T-helper 2 cell treated with Interferon-gamma antibody and Interleukin-4, amounts not matched to agents 100 ng/mL and 5 ng/mL, for 36 hours (primary cell): ENCODE measurements around the gene HP1BP3. TPM values are rescaled to one million over a fixed set of nuclear protein-coding genes. Genes with fewer than 3 reads are reported as not detected.
"Not testable (repeated sequence)": the region's sequence is repeated elsewhere in the genome, so short reads cannot be mapped to it uniquely, and the experiment has no call there.

Experiments used
- intact Hi-C: fragments of 100-400 bp; cut with micrococcal nuclease; formaldehyde crosslinking; loops from one replicate; pipeline ENCODE4 v1.15.1; 2023
- total RNA-seq: library from RNA; stranded (reverse); gene quantifications from 2 replicates; pipeline ENCODE4 v1.2.3, GENCODE V29; 2022

HP1BP3 gene
- total RNA-seq, 1 donor from 2014 or later = 307 TPM

DNA sequence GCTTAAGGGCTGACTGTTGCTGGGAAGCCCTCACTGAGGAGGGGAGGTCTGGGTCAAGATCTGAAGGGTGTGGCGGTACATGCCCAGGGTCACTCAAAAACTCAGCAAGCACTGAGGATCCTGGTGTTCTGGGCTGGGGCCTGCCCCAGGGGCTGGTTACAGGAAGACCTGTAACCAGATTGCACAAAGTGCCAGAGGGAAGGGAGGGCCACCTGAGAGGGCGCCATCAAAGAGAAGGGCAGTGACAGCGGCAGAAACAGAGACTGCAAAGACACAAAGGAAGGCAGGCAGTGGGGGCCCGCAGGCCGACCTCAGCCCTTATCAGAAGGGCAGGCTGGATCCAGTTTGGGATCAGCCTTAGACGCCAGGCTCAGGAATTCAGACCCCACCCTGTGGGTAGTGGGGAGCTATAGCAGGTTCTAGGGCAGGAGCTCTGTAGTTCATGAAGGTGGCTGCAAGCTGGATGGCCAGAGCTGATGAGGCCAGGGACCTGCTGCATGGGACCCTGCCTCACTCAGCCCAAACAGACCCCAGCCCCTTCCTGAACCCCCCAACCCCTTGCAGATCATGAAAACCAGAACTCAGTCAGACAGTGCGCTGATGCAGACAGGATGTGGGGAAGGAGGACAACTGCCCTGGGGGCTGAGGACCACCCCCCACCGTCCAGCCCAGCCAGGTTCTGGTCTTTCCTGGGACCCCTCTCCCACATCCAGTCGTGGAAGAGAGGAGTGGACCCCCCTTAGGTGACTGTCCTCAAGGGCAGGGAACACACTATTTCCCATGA, 58.5 kb downstream of the HP1BP3 start:
- intact Hi-C loops = no loop called here

DNA sequence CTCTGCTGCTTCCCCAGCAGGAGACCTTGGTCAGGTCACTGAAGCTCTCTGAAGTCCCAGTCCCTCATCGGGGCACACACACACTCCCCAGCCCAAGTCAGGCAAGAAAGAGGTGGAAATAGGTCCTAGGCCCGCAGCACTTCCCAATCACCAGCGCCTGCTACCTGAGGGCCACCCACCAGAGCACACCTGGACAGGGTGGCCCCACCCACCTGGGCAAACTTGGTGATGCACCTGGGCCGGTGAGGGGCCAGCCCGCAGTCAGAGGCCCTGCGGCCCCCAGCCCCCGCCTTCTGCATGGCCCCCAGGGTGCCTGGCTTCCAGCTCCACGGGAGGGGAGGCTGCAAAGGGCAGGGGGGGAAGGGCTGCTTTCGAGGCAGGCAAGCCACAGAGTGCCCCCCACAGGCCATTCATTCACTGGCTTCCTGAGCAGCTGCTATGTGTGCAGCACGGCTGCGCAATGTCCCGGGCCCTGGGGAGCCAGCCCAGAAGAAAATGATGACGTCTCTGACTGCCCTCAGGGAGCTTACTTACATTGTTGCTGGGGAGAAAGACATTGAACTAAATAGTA, 59.3 kb downstream of the HP1BP3 start:
- intact Hi-C loops = no loop called here

DNA sequence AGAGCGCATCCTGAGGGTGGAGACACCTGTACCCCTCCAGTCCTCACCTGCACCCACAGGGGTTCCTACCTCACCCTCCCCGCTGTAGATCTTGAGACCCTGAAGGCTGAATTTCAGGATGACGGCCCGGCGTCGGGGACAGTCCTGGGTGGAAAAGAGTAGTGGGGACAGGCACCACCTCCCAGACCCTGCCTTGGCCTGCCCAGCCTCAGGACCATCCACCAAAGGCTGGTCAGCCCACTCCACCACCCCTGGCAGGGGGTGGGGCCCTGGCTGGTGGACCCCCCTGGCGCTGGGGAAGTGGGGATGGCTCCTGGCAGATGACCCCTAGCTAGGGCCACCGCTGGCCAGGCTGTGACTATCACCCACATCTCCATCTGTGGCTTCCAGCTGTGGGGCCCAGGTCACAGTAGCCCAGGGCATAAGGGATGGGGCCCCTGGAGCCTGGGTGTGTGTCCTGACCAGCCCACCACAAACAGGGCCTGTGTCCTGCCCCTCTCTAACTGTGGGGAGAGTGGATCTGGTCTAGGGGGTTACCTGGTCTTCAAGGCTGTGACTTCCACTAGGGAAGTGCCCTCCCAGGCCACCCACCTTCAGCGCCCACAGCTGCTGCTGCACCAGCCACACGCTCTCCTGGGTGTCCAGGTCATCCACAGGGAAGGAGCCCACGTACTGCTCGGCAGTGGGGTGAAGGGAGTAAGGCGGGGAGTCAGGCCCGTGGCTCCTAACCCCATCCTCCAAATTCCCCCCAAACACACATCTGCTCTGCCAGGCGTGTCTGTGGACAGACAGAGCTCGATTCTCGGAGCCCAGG, 60.0 kb downstream of the HP1BP3 start:
- intact Hi-C loops = no loop called here

DNA sequence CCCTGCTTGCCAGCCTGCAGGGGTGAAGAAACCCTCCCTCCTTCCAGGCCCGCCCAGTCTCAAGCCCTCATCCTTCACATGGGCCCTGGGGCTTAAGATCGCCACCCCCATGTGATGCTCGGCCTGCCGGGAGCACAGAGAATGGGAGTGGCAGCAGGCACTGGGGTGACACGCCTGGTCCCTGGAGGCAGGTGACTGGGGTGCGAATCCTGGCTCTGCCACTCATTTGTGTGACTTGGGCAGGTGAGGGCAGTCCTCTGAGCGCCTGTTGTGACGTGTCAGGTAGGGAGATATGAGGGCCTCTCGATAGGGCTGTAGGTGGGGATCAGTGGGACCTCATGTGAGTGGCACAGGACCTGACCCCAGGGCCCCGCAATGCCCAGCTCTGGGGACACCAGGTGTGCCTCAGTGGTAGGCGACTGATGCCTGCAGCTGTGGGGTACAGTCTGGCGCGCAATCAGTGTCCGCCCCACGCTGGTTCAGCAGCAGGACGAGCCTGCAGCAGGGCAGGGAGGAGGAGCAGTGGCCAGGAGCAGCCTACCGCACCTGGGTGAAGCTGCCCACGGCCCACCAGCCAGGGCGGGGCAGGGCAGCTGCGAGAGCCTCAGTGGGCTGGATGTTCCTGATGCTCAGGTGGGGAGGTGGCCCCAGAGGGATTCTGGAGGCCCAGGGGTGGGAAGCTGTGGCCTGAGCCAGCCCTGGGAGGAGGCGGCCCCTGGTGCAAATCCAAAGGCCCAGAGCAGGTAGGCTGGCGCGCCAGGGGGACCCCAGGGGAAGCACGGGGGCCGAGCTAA, 60.8 kb downstream of the HP1BP3 start:
- intact Hi-C loops = no loop called here

DNA sequence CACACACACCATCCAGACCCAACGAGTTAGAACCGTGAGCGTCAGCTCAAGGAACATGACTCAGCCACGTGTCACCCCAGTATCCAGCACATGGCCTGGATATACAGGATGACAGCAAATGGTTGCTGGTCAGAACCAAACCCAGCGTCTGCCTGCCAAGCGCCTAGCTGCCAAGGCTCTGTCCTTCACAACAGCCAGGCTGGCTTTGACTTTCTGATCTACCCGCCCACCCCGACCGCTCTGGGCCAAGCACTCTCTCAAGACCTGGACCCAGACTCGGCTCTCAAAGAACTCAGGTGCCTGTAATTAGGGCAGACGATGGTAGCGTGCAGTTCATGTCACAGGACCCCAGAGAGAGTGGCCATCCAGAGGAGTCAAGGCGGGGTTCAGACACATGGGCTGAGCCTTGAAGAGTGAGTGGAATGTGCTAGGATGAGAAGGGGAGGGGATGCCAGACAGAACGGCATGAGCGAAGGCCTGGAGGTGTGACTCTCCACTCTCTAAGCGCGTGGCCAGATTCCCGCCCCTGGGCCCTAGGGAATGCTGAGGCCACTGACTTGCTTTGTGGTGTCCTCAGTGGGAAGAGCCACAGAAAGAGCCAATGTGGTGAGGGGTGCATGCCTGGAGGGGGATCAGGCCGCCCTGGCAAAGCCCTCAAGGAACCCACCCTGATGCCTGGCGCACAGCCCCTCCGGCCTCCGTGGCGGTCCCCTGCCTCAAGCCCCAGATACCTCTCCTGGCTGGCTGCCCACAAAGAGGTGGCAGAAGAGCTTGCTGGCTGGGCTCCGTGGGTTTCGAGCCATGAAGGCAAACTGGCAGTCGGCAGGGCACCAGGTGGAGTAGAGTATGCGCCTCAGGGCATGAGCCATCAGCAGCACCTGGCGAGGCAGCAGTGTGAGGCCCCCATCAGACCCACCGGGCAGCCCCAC, 61.7 kb downstream of the HP1BP3 start:
- intact Hi-C loops = no loop called here

DNA sequence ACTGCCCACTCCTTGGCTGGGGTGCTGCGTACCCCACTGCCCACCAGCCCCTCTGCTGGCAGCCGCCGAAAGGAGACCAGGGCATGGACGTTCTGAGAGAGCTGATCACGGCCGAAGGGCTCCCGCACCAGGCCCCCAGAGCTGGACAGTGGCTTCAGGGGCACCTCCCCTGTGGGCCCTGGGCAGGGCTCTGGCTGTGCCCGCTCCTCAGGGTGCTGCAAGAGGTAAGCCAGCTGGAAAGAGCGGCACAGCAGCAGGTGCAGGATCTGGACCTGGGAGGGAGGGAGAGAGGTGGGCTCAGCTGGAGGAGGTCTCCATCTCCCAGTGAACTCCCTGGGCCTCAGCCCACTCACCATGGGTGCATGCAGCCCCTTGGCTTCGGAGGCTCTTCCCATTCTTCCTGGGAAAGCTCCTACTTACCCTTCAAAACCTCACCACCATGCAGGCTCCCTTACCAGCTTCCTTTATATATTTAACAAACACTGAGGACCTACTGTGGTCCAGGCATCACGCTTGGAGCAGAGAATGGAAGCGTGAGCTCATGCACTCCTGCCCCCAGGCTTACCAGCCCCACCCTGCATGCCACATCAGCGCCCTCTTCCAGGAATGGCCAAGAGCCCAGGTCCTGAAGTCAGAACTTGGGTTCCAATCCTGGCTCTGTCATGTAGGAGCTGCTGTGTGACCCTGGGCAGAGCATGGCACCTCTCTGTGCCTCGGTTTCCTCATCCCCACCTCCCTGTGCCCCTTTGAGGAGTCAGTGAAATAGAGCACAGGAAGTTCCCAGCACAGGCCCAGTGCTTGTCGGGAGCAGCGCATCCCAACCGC, 62.5 kb downstream of the HP1BP3 start:
- intact Hi-C loops = no loop called here

DNA sequence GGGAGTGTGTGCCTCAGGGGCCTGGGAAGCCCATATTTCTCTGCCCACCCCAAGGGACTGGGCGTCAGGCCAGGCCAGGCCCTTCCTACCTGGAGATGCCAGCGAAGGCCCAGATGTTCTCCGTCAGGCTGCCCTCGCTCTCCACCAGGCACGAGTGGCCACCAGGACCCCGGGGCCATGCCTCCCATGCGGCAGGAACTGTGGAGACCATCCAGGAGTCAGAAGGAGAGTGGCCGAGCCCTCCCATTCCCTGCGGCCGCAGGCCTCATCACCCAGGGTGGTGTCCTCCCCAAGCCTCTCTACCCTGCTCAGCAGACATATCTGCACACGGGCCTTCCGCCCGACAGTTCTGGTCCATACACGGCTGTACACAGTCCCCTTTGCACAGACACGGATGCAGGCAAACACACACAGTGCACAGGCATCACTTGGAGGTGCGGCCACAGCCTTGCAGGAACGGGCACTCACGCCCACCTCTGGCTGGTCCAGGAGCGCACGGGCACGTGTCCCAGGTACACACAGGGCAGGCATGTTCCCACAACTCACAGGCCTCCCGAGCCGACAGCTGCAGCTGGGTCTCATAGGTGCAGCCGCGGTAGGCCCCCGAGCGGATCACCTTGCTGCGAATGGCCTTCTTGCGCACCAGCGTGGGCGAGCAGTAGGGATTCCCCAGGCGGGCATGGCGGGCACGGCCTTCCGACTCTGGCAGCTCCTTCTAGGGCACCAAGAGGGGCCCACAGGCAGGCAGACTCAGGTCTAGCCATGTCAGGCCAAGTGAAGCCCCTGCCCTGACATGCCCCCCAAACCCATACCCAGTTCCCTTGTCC, 63.4 kb downstream of the HP1BP3 start:
- intact Hi-C loops = no loop called here

DNA sequence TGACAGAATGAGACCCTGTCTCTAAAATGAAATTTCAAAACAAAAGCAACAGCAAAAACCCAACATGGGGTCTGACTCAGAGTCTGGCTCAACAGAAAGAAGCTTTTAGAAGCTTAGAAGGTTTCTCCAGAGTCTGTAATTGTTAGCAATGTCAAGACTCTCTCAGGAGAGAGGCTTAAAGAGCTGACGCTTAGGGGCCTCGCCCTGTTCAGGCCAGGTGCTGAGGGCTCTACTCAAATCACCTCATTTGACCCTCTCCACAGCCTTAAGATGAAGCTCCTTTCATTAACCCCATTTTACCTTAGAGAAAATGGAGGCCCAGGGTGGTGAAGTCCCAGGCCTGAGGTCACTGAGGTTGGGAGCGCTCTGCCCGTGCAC, 64.0 kb downstream of the HP1BP3 start:
- intact Hi-C loops = no loop called here

DNA sequence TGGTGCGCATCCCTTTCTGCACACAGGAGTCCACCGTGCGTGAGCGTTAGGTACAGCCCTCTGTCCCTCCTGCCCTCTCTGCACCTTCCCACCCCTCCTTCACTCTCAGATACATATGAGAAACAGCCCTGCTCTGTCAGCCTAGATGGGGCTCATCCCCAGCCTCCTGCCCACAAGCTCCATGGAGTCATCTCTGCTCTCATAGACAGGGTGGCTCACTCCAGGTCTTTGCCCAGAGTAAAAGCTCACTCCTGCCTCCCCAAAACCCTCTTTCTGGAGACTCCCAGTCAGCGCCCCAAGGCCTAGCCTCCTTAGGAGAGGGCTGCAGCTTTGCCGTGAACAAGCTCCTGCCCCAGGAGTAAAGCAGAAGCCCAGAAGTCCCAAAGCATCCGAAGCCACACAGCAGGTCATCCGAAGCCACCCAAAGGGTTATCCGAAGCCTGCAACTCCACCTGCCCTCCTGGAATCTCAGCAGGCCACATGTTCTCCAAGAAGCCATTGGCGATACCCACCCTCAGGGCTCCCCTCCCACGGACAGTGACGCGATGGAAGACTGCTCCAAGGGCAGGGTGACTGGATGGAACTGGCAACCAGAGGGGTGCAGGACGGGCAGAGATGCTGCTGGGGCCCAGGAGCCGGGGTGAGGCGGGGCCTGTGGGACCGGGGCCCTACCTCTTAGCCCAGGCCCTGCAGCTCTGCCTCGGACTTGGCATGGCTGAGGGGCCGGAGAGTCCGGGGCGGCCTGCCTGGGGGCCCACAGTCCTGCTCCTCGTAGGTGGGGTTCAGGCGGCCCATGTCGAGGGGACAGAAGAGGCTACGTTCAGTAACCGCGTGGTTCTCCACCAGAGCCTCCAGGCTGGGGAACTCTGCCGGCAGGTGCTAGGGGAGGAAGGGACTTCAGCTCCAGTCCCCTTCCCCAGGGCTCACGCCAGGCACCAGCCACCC, 65.7 kb downstream of the HP1BP3 start:
- intact Hi-C loops = no loop called here

DNA sequence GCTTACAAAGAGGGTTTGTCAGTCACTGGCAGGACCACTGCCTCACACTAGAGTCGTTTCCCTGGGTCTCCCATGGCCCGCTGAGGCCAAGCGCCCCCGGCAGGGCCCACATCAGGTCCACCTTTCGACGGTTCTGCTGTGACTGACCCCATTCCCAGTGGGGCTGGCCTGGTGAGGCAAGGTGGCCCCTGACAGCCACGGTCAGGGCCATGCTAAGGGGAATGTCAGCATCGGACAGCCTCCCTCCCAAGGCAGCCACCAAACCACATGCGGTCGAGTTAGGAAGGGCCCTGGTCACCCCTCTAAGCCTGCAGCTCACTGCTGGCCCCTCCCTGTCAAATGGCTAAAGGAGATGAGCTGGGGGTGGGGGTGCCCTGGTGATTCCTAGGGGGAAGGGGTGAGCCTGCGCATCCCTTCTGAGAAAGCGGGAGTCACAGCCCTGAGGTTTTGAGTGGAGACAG, 66.4 kb downstream of the HP1BP3 start:
- intact Hi-C loops = no loop called here

DNA sequence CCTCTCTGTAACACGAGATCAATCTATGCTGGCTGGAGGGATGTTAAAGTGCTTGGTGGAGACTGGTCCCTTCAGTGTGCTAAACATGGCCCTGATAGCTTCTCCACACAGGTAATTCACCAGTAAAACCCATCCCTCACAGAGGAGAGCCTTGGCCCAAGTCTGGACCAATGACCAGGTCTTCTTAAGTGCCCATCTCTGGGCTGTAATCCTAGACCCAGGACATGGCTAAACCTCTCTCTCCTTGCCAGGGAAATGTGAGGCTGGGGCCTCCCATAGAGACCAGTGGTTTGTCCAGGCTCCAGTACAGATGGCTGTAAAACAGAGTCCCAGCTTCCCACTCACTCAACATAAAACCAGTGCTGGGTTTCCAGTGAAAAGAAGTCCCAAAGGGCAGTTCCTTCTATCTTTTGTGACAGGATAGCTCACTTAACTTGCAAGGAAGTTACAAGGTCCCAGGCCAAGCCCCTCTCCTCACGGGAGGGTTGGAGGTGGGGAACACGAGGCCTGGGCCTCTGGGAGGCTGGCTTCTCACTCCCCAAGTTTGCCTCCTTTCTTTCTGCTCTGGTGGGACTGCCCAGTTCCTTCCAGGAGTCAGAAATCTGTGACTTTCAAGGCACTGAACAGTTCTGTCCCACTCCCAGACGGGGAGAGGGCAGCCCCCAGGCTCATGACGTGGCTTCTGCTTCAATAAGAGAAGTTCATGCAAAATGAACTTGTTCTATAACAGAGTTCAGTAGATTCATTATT, 67.1 kb downstream of the HP1BP3 start:
- intact Hi-C loops = no loop called here

DNA sequence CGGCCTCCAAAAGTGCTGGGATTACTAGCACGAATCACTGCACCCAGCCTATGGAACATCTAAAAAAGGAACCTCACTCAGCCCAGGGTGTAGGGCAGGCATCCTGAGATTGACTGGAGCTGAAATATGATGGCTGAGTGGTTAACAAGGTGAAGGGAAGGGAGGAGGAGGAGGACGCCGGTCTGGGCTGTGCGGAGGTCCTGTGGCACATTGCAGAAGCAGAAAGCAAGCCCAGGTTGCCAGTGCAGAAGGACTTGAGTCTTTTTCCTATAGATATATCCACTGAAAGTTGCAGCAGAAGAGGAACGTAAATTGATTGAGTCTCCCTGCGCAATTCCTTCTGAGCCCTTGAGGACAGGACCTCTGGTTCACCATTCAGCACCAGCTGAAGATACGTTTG, 67.8 kb downstream of the HP1BP3 start:
- intact Hi-C loops = no loop called here

DNA sequence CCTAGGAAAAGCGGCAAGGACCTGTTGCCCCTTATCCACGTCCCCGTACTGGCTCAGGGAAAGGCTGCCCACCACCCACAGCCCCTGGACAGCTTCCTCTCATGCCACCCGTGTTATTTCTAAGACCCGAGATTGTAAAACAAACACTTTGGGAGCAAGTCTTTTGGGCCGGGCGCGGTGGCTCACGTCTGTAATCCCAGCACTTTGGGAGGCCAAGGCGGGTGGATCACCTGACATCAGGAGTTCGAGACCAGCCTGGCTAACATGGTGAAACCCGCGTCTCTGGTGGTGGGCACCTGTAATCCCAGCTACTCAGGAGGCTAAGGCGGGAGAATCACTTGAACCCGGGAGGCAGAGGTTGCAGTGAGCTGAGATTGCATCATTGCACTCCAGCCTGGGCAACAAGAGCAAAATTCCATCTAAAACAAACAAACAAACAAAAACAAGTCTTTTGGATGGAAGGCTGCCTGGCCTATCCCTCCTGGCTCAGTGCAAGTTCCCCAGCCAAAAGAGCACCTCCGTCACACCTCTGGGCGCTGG, 68.7 kb downstream of the HP1BP3 start:
- intact Hi-C loops = not testable (repeated sequence)

DNA sequence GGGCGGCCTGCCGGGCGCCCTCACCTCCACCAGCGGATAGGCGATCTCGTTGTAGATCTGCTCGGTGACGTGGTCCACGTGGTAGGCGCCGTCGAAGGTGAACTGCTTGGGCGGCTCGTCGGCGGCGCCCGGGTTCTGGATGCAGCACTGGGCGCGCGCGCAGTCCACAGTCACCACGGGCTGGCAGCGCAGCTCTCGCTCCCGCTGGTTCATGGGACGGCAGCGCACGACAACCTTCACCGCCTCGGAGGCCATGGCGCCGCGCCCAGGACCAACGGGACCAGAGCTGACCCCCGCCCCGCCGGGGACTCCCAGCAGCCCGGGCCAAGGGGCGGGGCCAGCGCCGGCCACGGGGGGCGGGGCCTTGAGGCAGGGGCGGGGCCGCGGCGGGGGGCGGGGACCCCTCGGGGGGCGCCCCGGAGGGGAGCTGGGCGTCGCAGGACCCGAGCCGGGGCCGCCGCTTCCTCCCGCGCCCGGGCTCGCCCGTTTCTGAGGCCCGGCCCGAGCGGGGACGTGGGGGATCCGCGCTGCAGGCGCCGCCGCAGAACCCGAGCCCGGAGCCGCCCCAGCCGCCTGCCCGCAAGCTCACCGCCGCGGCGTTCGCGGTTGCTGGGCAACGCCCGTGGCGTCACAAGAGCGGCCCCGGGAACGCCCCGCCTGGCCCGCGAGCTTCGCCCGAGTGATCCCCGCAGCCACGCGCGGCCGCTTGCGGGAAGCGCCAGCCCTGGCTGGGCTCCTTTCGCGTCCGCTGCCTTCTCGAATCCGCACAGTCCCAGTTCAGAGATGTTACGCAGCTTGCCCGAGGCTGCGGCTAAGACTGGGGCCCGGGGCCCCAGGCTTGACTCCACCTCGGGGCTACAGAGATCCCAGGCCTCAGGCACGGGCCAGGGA, 69.4 kb downstream of the HP1BP3 start, which contains the start of gene KIF17:
KIF17 (minus strand) TSS at position 556 of the 891 bp plus-strand sequence; CDS start at position 255, 301 bp downstream.
- intact Hi-C loops = no loop called here

DNA sequence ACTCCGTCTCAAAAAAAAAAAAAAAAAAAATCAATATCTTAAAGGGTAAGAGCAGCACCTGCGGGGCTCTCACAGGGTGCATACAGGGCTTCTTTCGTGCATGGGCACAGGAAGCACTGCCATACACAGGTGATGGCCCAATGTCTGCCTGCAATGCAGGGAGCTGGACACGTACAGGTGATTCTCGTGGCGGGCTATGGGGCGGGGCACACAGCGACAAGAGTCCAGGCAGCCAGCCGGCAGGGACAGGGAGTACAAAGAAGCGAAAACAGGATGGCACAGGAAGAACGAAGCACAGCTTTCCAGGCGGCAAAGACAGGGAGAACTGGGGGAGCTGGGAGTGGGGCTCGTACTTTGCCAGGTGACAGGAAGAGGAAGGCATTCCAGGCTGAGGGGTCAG, 70.9 kb downstream of the HP1BP3 start:
- intact Hi-C loops = no loop called here
